GM19463 (cell line): ENCODE results near the gene PRRX1.

Source experiments
- ATAC-seq: cut with Tn5 transposase; IDR thresholded peaks from one replicate; pipeline ENCODE4 v1.9.1; 2021; ENCODE audit warnings: mild to moderate bottlenecking, moderate library complexity; ENCODE audit not compliant: unreplicated experiment

PRRX1 gene

DNA sequence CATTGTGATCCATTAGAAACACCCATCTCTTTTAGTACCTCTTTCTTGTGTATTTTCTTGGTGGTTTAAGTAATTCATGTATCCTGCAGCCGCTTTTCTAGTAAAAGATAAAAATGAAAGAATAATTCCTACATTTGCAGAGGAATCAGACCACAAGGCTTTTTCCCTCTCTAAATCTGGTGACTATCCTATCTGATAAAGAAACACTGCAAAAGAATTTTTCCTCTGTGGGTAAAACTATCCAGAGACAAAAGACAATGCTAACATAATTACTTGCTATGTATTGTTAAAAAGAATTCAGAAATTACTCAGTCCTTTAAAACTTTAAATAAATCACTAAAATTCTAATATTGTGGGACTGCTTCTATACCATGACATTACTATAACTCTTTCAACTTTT is 51.0 kb downstream of the PRRX1 start:
- ATAC-seq: no peak

DNA sequence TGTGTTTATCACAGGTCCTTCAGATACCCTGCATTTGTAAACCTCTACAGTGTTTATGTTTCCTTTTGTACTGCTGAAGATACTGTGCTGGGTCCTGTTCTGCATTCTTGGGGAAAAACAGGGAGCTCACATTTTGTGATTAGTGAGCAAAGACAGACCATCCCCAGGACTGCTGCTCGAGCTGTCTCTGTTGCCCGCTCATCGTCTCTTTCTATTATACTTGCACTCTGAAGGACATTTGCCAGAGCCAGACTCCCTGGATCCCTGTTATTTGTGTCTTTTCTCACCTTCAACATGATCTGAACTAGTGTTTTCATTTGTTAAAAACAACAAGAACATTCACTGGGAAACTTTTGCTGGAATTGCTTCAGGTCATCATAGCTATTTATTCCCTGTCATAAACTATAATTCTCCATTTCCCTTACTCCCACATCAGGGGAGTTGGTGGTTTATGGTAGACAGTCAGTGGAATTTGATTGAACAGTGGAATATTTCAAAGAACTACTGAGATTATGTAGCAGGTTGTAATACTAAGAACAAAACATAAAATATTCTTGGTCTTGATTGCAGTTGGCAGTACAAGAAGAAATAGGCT is 53.0 kb downstream of the PRRX1 start:
- ATAC-seq: no peak

DNA sequence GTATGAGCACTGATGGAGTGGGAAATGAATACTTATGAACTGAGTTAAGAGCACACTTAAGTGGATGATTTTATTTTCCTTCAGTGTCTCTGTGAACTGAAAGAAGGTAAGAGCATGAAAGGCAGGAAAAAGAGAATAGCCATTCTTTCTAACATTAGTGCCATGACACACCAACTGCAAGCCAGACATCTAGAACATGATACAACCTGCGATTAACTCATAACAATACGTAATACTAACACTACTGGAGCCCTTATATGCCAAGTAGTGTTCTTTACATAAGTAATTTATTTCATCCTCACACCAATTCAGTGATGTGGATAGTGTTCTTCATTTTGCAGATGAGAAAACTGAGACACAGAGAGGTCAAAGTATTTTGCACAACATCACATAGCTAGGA is 56.7 kb downstream of the PRRX1 start:
- ATAC-seq: no peak

DNA sequence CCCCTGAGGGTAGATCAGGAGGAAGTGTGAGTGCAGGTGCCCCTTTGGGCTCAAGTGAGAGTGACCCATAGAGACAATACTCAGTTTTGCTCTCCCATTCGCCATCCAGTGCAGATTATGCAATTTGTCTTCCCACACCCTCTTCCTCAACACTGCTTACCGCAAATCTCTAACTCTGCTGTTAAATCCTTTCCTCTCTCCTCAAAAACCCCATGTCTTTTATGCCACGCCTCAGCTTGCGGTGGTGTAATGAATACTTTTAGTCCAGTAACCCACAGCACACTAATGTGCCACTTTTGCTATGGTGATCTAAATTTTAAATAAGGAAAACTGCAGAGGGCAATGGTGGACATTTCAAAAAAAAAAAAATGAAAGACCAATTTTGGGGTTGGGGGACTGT is 57.7 kb downstream of the PRRX1 start:
- no peak for ATAC-seq

DNA sequence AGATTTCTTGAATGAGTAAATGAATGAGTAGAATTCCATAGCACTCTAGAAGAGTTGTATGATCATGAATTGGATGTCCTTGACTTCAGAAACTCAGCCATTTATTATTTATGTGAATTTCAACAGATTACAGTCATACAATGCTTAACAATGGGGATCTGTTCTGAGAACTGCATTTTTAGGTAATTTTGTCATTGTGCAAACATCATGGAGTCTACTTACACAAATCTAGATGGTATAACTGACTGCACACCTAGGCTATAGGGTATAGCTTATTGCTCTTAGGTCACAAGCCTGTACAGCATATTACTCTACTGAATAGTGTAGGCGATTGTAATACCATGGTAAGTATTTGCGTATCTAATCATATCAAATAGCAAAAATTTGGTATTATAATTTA is 59.6 kb downstream of the PRRX1 start:
- ATAC-seq: no peak

DNA sequence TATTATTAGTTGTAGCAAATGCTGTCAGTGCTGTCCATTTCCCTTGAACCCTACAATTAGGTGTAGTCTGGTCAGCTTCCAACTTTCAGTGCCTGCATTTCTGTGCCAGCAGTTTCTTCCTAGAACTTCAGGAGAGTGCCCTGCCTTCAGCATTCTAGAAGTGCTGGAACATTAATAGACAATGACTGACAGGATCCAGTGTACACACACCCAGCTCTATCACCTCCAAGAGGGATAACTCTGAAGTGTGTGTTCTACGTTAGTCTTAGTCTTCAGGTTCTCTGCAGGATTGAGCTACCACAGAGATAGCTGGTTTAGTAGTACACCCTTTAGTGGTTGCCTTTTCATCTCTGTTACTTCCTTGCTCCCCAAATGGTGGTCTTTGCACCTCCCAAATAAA is 61.4 kb downstream of the PRRX1 start:
- ATAC-seq: no peak

DNA sequence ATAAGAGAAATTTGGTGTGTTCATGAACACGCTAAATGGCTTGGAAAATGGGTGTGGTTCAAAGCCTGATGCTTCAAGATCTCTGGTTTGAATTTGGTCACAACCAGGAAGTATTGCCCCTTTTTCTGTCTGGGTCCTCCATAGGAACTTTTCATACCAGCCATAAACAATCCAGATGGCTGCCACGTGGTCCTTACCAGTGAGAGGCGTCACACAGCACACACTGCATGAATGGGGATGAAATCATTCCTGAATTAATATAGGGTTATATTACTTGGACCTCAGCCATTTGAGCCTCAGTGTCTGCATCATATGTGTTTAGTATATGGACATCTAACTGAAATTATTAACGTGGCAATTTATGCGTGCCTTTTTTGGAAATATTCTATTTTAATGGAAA is 64.0 kb downstream of the PRRX1 start:
- ATAC-seq: no peak

DNA sequence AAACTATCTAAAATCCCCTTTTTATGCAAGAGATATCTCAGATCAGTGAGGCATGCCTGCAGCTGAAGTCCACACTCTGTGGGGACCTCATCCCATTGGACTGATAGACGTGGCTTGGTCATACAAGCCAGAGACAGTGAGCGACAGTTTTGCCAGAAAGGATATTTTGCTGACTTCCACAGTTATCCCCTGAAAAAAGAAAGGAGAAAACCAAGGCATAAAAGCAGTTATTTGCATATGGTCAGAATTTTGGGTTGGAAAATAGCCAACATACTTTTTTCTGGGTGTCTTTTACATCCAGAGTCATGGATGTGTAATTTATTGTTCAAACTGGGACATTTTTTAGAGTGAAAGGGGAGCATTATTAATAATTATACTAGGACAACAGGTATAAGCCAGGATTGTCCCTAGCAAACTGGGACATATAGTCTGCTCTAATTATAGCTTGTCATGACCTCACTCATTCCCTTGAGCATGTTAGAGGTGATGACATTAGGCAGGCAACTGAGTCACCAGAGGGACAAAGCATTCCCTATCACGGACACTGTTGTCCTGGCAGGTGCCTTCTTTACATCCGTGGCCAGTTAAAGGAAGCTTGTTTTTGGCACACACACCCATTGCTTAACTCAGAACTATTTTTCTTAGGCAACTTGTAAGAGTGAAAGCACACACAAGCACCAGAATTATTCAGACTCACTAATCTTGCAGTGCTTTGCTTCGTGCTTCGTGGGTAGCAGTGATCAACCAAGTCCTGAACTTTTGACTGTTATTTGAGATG is 65.5 kb downstream of the PRRX1 start:
- no peak for ATAC-seq

DNA sequence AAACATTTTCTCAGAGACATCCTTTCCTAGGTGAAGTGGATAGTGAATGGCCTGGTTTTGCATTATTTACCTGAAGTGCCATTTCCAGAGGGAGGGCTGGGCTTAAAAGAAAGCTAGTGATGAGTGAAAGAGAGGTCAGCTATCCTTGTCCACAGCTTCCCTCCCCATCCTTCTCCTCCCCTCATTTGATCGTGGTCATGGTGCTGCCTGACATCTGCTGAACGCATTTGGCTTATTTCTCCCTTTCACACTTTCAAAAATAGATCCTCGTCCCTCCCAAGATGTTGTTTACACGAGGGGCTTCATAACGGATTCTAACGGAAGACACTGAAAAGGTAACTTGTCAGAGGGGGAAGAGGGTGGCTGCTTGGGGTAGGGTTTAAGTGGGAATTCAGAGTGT is 66.1 kb downstream of the PRRX1 start:
- ATAC-seq: no peak

DNA sequence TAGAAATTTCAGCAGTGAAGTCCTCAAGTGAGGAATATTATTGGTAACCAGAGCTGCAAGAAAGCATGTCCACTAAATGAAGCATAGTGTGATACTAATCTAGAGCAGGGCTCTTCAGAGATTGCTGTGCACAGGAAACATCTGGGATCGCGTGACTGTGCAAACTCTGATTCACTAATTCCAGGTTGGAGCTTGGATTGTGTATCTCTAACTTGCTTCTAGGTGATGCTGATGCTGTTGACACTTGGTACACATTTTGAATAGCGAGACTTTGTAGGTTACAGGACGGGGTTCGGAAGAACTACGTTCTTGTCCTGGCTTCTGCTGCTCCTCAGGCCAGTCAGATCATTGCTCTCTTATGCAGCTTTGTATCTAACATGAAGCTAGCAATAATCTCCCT is 66.5 kb downstream of the PRRX1 start:
- no peak for ATAC-seq

DNA sequence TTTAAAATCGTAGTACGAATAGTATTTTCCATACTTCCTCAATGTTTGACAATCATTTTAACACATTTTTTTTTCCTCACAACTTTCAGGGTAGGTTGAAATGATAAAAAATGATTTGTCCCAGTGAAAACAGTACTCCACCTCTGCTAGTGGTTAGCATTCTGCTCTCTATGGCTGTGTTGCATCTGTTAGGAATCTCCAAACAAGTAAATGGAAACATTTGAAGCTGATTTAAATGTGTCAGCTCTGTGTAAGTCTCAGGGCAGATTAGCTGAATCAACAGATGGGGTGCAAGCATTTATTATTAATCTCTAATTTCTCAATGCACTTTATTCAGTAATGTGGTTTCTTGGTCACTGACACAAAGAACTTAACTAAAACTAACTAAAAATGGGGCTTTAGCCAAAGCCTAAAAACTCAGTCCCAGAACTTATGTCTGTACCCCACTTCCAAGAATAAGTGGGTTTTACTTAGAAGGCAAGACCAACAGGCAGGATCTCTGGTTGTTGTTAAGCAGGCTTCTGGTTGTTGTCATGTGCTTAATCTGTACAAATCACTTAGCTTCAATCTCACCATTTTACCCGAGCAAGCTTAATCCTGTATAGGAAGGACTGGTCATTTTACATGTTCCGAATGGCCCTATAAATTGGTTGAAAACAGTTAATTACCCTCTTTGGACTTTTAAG is 67.8 kb downstream of the PRRX1 start:
- ATAC-seq: no peak

DNA sequence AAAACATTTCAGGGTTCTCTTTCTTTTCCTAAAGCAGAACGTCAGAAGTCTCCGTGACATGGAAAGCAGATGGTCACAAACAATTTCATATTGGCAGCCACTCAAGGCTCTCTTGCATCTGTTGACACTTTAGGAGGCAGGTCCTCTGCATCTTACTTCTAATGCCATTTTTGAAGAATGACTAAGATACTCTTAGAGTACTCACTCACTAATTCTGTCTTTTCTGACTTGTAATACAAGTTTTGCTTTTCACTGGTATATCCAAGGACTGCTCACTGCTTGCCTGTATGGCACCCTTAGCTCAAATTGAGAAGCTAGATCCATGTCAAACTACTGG is 68.3 kb downstream of the PRRX1 start:
- no peak for ATAC-seq

DNA sequence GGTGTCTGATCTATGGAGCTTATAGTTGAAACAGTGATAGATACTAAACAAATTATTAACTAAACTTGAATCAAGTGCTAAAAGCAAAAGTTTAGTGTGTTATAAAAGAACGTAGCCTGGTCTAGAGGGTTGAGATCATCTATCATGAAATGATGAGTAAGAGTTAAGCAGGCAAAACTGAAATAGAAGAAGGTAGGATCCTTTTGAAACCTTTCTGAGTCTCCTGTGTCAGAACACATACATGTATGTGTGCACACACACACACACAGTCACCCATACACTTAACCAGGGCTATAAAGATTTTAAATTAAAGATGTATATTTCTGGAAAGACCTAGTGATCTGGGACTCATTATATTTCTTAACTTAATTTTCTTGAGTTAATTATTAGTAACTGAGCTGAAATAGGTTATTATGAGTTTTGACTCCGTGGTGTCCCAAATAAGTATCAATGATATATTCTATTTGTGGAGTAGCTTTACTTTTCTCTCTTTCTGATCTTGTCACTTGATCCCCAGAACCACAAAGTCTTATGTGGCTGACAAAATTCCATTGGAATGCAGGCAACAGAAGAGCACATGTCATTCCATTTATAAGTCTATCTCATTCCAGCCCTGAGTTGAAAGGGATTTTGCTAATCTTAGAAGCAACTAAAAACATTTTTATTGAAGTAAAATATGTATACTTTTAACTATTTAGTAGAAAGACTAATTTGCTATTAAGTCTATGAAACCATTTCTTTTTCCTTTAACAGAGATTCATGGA is 70.7 kb downstream of the PRRX1 start:
- no peak for ATAC-seq

DNA sequence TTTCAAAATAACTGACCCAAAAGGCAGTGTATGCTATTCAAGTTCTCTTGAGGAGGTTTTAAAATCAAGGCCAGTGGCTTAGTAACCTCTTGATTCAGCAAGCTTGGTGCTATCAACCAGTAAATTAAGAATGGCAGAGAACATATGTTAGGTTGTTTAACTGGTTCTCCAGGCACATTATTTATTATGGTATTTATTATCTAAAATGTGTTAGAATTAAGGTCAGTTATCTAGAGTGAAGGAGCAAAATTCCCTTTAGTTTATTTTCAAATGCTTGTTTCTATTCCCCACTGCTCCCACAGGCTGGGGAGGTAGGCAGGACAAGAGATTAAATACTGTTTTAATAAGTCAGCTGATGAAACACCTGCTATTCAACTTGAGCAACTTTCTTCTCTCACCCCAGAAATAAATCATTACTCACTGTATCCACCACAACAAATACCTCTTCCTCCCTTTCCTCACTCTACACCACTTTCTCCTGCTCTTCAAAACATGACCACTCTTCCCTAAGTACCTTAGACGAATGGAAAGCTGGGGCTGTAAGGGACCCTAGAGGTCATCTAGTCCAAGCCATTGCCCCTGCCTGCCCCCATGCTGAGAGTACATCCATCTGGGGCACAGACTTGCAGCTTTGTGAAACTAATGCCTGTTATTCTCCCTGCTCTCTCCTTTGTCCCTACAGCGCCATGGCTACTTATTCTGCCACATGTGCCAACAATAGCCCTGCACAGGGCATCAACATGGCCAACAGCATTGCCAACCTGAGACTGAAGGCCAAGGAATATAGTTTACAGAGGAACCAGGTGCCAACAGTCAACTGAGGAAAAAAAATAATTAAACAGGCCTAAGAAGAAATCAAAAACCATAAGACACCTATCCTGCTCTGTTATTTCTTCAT is 71.7 kb downstream of the PRRX1 start:
- ATAC-seq: no peak

DNA sequence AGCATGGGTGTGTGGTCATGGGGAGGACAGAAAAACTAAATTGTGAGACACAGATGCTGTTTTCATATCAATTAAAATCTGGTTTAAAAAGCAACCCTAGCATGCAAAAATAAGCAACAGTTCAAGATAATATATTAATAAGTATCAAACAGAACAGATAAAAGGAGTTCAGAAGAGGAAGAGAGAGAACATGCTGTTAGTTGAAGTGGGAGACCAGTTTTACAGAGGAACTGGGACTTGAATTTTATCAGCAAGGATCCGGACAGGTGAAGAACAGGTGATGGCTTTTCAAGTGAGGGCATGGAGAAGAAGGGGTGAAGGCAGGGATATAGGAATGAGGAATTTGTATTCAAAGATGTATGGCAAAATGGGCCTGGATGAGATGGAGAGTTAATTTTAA is 75.9 kb downstream of the PRRX1 start:
- ATAC-seq: no peak

DNA sequence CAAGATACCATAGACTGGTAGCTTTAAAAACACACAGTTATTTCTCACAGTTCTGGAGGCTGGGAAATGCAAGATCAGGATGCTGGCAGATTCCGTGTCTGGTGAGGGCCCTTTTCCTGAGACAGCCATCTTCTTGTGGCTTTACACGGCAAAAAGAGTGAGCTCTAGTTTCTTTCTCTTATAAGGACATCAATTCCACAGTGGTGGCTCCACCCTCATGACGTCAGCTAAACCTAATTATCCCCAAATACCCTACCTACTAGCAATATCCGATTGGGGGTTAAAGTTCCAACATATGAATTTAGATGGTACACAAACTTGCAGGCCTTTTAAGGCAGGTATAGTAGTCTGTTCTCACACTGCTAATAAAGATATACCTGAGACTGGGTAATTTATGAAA is 77.7 kb downstream of the PRRX1 start:
- ATAC-seq: no peak

DNA sequence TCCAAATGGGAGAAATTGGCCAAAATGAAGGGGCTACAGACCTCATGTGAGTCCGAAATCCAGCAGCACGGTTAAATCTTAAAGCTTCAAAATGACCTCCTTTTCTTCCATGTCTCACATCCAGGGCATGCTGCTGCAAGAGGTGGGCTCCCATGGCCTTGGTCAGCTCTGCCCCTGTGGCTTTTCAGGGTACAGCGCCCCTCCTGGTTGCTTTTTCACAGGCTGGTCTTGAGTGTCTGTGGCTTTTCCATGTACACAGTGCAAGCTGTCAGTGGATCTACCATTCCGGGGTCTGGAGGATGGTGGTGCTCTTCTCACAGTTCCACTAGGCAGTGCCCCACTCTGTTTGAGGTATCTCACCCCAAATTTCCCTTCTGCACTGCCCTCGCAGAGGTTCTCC is 78.7 kb downstream of the PRRX1 start:
- no peak for ATAC-seq

DNA sequence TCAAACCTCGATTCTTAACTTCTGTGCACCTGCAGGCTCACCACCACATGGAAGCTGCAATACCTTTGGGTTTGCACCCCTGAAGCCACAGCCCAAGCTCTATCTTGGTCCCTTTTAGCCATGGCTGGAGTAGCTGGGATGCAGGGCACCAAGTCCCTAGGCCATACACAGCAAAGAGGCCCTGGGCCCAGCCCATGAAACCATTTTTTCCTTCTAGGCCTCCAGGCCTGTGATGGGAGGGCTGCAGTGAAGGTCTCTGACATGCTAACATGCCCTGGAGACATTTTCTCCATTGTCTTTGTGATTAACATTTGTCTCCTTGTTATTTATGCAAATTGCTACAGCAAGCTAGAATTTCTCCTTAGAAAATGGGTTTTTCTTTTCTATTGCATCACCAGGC is 79.2 kb downstream of the PRRX1 start:
- no peak for ATAC-seq

DNA sequence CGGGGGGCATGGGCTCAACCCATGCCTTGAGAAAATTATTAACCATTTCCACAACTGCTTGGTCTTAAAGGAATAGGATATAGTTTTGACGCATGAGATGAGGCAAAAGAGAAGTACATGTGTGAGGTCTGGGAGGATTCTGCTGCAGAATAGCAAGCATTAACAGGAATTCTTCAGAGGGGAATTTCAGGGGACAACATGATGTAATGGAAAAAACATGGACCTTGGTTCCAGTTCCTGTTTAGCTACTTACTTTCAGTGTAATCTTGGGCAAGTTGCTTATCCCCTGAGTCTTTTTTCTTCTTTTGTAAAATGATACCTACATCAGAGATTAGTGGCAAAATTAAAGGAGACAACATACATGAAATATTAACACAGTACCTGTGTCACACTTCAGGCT is 85.6 kb downstream of the PRRX1 start:
- ATAC-seq: no peak

DNA sequence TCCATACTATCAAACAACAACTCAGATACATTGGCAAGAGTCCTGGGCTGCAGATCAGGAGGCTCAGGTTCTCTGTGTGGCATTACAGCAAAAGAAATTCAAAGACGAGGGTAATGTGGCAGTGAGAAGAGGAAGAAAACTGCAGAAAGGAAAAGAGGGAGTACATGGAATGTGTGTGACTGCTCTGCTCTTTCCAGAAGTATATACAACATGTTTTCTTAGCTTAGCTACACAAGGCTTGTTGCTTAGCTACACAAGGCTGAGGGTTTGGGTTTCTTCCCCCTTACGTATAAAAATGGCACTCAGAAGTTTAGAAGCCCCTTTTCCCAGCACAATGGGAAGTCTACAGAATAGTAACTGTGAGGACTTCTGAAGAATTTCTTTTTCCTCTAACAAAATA is 86.0 kb downstream of the PRRX1 start:
- no peak for ATAC-seq

DNA sequence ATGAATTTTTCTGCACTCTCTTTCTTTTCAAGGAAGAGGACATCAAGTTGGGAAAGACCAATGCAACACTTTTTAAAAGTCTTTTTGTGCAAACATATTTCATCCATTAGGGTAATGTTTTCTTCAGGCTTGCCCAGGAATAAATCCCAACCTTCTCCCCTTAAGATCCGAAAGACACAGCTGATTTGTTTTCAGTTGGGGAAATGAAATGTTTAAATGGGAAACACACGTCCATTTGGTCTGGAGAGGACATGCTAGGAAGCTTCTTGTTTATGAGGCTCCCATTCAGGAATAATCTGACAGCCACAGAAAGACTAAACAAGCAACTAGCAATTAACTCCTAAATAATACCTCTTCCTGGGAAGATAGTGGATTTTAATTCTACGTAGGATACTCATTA is 91.9 kb downstream of the PRRX1 start:
- no peak for ATAC-seq
